ENCODE measurements around the gene FHOD3. TPM values are rescaled to one million over a fixed set of nuclear protein-coding genes. Genes with fewer than 3 reads are reported as not detected.

FHOD3 gene
- total RNA-seq, 1 experiment from 2014 or later, result 10.6 TPM

GRCh38 chr18:36454245-36454644, 156.7 kb downstream of the FHOD3 start:
- Histone ChIP-seq H3K27me3 (ENCODE audit: insufficient read depth, low read depth) (no peaks in the 10 kb centered on the region), H3K27ac (no peak overlapping the region), H3K4me3 (no peak overlapping the region), H3K9me2 (ENCODE audit: insufficient read depth) (no peaks in the 10 kb centered on the region), H3K4me2 (peak overlapping the region; percentile 38; the same call in 1 of the 2 replicates), H3F3A (ENCODE audit: insufficient read depth, low read depth) (no peaks in the 10 kb centered on the region), H2AFZ (no peak overlapping the region), H3K79me2 (ENCODE audit: low read depth) (no peaks in the 10 kb centered on the region), H4K20me1 (ENCODE audit: insufficient read depth) (no peaks in the 10 kb centered on the region), H3K9me3 (ENCODE audit: insufficient read depth, low read depth) (no peaks in the 10 kb centered on the region), H3K36me3 (ENCODE audit: low read depth) (no peaks in the 10 kb centered on the region), H3K4me1 (replicated peaks; ENCODE audit: insufficient read depth) (peaks cover 17% of the 10 kb centered on the region; the same call in 1 of the 2 replicates)
- BruUV-seq (replicated peaks), result no TSS peak
- ChIA-PET POLR2A (ENCODE audit: unreplicated experiment) (no interaction called here), CTCF (no interaction called here)
- TF ChIP-seq CTCF (conservative IDR thresholded peaks at IDR 0.05), result no peak
- no peak for TF ChIP-seq EZH2 (IDR thresholded peaks at IDR 0.05; ENCODE audit: low read depth)
- intact Hi-C loops (cut with micrococcal nuclease; ENCODE audit: unreplicated experiment), result no loop called here
- DNase-seq, result peak in 1 of 2 experiments; percentile 53

- H4K20me1 ChIP-seq (ENCODE audit: insufficient read depth), result no peaks in the 10 kb centered on the region
- intact Hi-C loops (cut with micrococcal nuclease; ENCODE audit: unreplicated experiment), result no loop called here
- H3K27ac ChIP-seq, result no peak overlapping the region
- H3K4me2 ChIP-seq, result no peak overlapping the region
- BruUV-seq (replicated peaks), result no TSS peak
- no peak overlapping the region for H2AFZ ChIP-seq
- no peak for DNase-seq
- H3K4me1 ChIP-seq (replicated peaks; ENCODE audit: insufficient read depth), result peaks cover 17% of the 10 kb centered on the region; the same call in 1 of the 2 replicates
- no peaks in the 10 kb centered on the region for H3F3A ChIP-seq (ENCODE audit: insufficient read depth, low read depth)
- ChIA-PET CTCF (interaction anchor here (0.6 kb wide), 1 partner anchor 55 kb away, joined by 3 read pairs; no protein-coding TSS in a partner anchor), POLR2A (ENCODE audit: unreplicated experiment) (no interaction called here)
- no peaks in the 10 kb centered on the region for H3K9me3 ChIP-seq (ENCODE audit: insufficient read depth, low read depth)
- H3K27me3 ChIP-seq (ENCODE audit: insufficient read depth, low read depth), result no peaks in the 10 kb centered on the region
- H3K9me2 ChIP-seq (ENCODE audit: insufficient read depth), result no peaks in the 10 kb centered on the region
- H3K79me2 ChIP-seq (ENCODE audit: low read depth), result no peaks in the 10 kb centered on the region
- TF ChIP-seq EZH2 (IDR thresholded peaks at IDR 0.05; ENCODE audit: low read depth), result no peak
- TF ChIP-seq CTCF (conservative IDR thresholded peaks at IDR 0.05), result no peak
- H3K4me3 ChIP-seq, result no peak overlapping the region
- no peaks in the 10 kb centered on the region for H3K36me3 ChIP-seq (ENCODE audit: low read depth)
Observed at GRCh38 chr18:36454848-36455458, 157.4 kb downstream of the FHOD3 start.

GRCh38 chr18:36455931-36456330, 158.4 kb downstream of the FHOD3 start:
- POLR2A ChIA-PET (ENCODE audit: unreplicated experiment), result no interaction called here
- no peaks in the 10 kb centered on the region for H3K27me3 ChIP-seq (ENCODE audit: insufficient read depth, low read depth)
- H3K27ac ChIP-seq, result no peak overlapping the region
- H3K4me2 ChIP-seq, result no peak overlapping the region
- H3K4me1 ChIP-seq (replicated peaks; ENCODE audit: insufficient read depth), result peaks cover 16% of the 10 kb centered on the region; the same call in 1 of the 2 replicates
- BruUV-seq (replicated peaks), result no TSS peak
- CTCF ChIA-PET, result interaction anchor here (0.6 kb wide), 1 partner anchor 54 kb away, joined by 3 read pairs; no protein-coding TSS in a partner anchor
- H3K79me2 ChIP-seq (ENCODE audit: low read depth), result no peaks in the 10 kb centered on the region
- no peaks in the 10 kb centered on the region for H3F3A ChIP-seq (ENCODE audit: insufficient read depth, low read depth)
- no peaks in the 10 kb centered on the region for H3K9me3 ChIP-seq (ENCODE audit: insufficient read depth, low read depth)
- no peak overlapping the region for H2AFZ ChIP-seq
- intact Hi-C loops (cut with micrococcal nuclease; ENCODE audit: unreplicated experiment), result no loop called here
- H3K36me3 ChIP-seq (ENCODE audit: low read depth), result no peaks in the 10 kb centered on the region
- no peak overlapping the region for H3K4me3 ChIP-seq
- no peak for DNase-seq
- no peaks in the 10 kb centered on the region for H3K9me2 ChIP-seq (ENCODE audit: insufficient read depth)
- H4K20me1 ChIP-seq (ENCODE audit: insufficient read depth), result no peaks in the 10 kb centered on the region
- TF ChIP-seq CTCF (conservative IDR thresholded peaks at IDR 0.05) (no peak), EZH2 (IDR thresholded peaks at IDR 0.05; ENCODE audit: low read depth) (no peak)

Measured in PC-9 (cell line).